H9 (cell line): ENCODE results near the gene ZNF385B. TPM values are rescaled to one million over a fixed set of nuclear protein-coding genes. Genes with fewer than 3 reads are reported as not detected.

Source experiments
- DNase-seq: peaks from one replicate; pipeline ENCODE4 v3.0.0-alpha.2; 2017
- H2AFZ ChIP-seq: one replicate; pipeline ENCODE4 v1.6.1; 2013; ENCODE audit warnings: mild to moderate bottlenecking, low read length, control low read depth, moderate library complexity
- H2AK5ac ChIP-seq: 2 replicates; pipeline ENCODE4 v1.6.1; 2013; ENCODE audit warnings: low read length, control low read depth, mixed read lengths; ENCODE audit not compliant: insufficient read length
- H2BK120ac ChIP-seq: one replicate; pipeline ENCODE4 v1.6.1; 2013; ENCODE audit warnings: low read depth, mild to moderate bottlenecking, low read length, control low read depth, inconsistent platforms; ENCODE audit not compliant: poor library complexity, severe bottlenecking
- H2BK12ac ChIP-seq: 2 replicates; pipeline ENCODE4 v1.6.1; 2013; ENCODE audit warnings: low read length, control low read depth, mixed read lengths, low read depth; ENCODE audit not compliant: insufficient read length
- H2BK15ac ChIP-seq: 2 replicates; pipeline ENCODE4 v1.6.1; 2013; ENCODE audit warnings: low read depth, low read length, control low read depth
- H2BK20ac ChIP-seq: one replicate; pipeline ENCODE4 v1.6.1; 2013; ENCODE audit warnings: low read depth, mild to moderate bottlenecking, low read length, control low read depth, inconsistent platforms; ENCODE audit not compliant: poor library complexity, severe bottlenecking
- H2BK5ac ChIP-seq: 2 replicates; pipeline ENCODE4 v1.6.1; 2013; ENCODE audit warnings: low read length, control low read depth, mixed read lengths; ENCODE audit not compliant: insufficient read length
- H3K14ac ChIP-seq: 2 replicates; pipeline ENCODE4 v1.6.1; 2013; ENCODE audit warnings: low read length, control low read depth; ENCODE audit not compliant: insufficient read depth
- H3K18ac ChIP-seq: 2 replicates; pipeline ENCODE4 v1.6.1; 2013; ENCODE audit warnings: low read depth, mild to moderate bottlenecking, mixed read lengths, low read length, control low read depth; ENCODE audit not compliant: insufficient read length
- H3K23ac ChIP-seq: 2 replicates; pipeline ENCODE4 v1.6.1; 2013; ENCODE audit warnings: low read length, control low read depth, mixed read lengths, low read depth; ENCODE audit not compliant: insufficient read length
- H3K23me2 ChIP-seq: 2 replicates; pipeline ENCODE4 v1.6.1; 2013; ENCODE audit warnings: low read depth, mild to moderate bottlenecking, mixed read lengths, low read length, control low read depth; ENCODE audit not compliant: insufficient read length, poor library complexity, severe bottlenecking
- H3K27ac ChIP-seq: 2 replicates; pipeline ENCODE4 v1.5.1; 2013; ENCODE audit warnings: low read length, control low read depth, mixed read lengths, low read depth; ENCODE audit not compliant: insufficient read length
- H3K27me3 ChIP-seq: 2 replicates; pipeline ENCODE4 v1.6.1; 2013; ENCODE audit warnings: low read length, control low read depth, inconsistent platforms; ENCODE audit not compliant: insufficient read depth
- H3K4ac ChIP-seq: 2 replicates; pipeline ENCODE4 v1.6.1; 2013; ENCODE audit warnings: low read depth, mild to moderate bottlenecking, control low read depth, inconsistent platforms, low read length, moderate library complexity
- H3K4me1 ChIP-seq: 2 replicates; pipeline ENCODE4 v1.6.1; 2013; ENCODE audit warnings: low read length, control low read depth, inconsistent platforms; ENCODE audit not compliant: insufficient read depth
- H3K4me2 ChIP-seq: 2 replicates; pipeline ENCODE4 v1.6.1; 2013; ENCODE audit warnings: low read length, control low read depth, mixed read lengths; ENCODE audit not compliant: insufficient read length, insufficient read depth
- H3K56ac ChIP-seq: 2 replicates; pipeline ENCODE4 v1.6.1; 2013; ENCODE audit warnings: low read depth, mild to moderate bottlenecking, mixed read lengths, low read length, control low read depth; ENCODE audit not compliant: insufficient read length
- H3K79me1 ChIP-seq: 2 replicates; pipeline ENCODE4 v1.6.1; 2013; ENCODE audit warnings: low read depth, mild to moderate bottlenecking, moderate library complexity, low read length, control low read depth, inconsistent platforms; ENCODE audit not compliant: insufficient read depth, poor library complexity, severe bottlenecking
- H3K79me2 ChIP-seq: 2 replicates; pipeline ENCODE4 v1.6.1; 2013; ENCODE audit warnings: low read length, control low read depth, inconsistent platforms; ENCODE audit not compliant: insufficient read depth
- H3K9ac ChIP-seq: 2 replicates; pipeline ENCODE4 v1.6.1; 2013; ENCODE audit warnings: low read length, control low read depth, mixed read lengths; ENCODE audit not compliant: insufficient read length; ENCODE audit errors: extremely low read depth
- H3K9me3 ChIP-seq: one replicate; pipeline ENCODE4 v1.6.1; 2013; ENCODE audit warnings: low read depth, low read length, inconsistent platforms; ENCODE audit not compliant: control insufficient read depth
- H3T11ph ChIP-seq: one replicate; pipeline ENCODE4 v1.6.1; 2013; ENCODE audit warnings: mild to moderate bottlenecking, low read length, control low read depth, inconsistent platforms
- H4K20me1 ChIP-seq: one replicate; pipeline ENCODE4 v1.6.1; 2013; ENCODE audit not compliant: control insufficient read depth, insufficient read length, insufficient read depth
- H4K5ac ChIP-seq: 2 replicates; pipeline ENCODE4 v1.6.1; 2013; ENCODE audit warnings: low read depth, mild to moderate bottlenecking, mixed read lengths, low read length, control low read depth; ENCODE audit not compliant: insufficient read length
- H4K8ac ChIP-seq: replicated peaks from 2 replicates; pipeline ENCODE4 v1.6.1; 2013; ENCODE audit warnings: low read length, control low read depth, mixed read lengths, low read depth; ENCODE audit not compliant: insufficient read length
- H4K91ac ChIP-seq: 2 replicates; pipeline ENCODE4 v1.6.1; 2013; ENCODE audit warnings: low read depth, mild to moderate bottlenecking, moderate library complexity, mixed read lengths, low read length, control low read depth; ENCODE audit not compliant: insufficient read length
- H3K27ac Mint-ChIP-seq, 3 experiments: 2 replicates in 2 of 3; 3 replicates in 1 of 3; pipeline ENCODE4 v1.8.0; 2020 to 2021; ENCODE audit warnings: mixed read lengths in 3 of 3, mild to moderate bottlenecking in 1 of 3, moderate library complexity in 1 of 3
- H3K27me3 Mint-ChIP-seq: 2 replicates; pipeline ENCODE4 v1.8.0; 2021; ENCODE audit warnings: low read depth, mild to moderate bottlenecking, moderate library complexity, mixed read lengths
- H3K36me3 Mint-ChIP-seq, 3 experiments: 2 replicates in 2 of 3; 3 replicates in 1 of 3; pipeline ENCODE4 v1.8.0; 2020 to 2021; ENCODE audit warnings: low read depth in 3 of 3, mixed read lengths in 3 of 3; ENCODE audit not compliant: insufficient read depth in 1 of 3
- H3K4me1 Mint-ChIP-seq, 2 experiments: 2 replicates each; pipeline ENCODE4 v1.8.0; 2020; ENCODE audit warnings: mixed read lengths in 2 of 2
- H3K4me3 Mint-ChIP-seq, 2 experiments: 2 replicates in 1 of 2; 3 replicates in 1 of 2; pipeline ENCODE4 v1.8.0; 2020 to 2021; ENCODE audit warnings: mild to moderate bottlenecking in 2 of 2, mixed read lengths in 2 of 2, moderate library complexity in 1 of 2
- H3K9me3 Mint-ChIP-seq, 2 experiments: 2 replicates in 1 of 2; 3 replicates in 1 of 2; pipeline ENCODE4 v1.8.0; 2020; ENCODE audit warnings: mild to moderate bottlenecking in 2 of 2, mixed read lengths in 2 of 2, moderate library complexity in 1 of 2
- WGBS: extraction: QIAGEN DNeasy Blood & Tissue Kit; methylation state at CpG from one replicate; pipeline ENCODE4 v1.1.7; 2013; ENCODE audit warnings: missing lambda C conversion rate, low lambda C conversion rate, mixed read lengths; ENCODE audit not compliant: insufficient read length; ENCODE audit errors: extremely low coverage; 5-methylcytosine and 5-hydroxymethylcytosine counted together
- total RNA-seq: library from RNA; stranded (reverse); gene quantifications from 2 replicates; pipeline ENCODE4 v1.2.1, GENCODE V29; 2021
- TF ChIP-seq, protein P1 (sequence below): fragments of 200-600 bp; sonication (generic); conservative IDR thresholded peaks from 3 replicates; pipeline ENCODE4 v1.8.0; 2021; ENCODE audit warnings: antibody characterized with exemption, mild to moderate bottlenecking

The ZNF385B gene
- total RNA-seq, 1 experiment from 2014 or later: 2.1 TPM

DNA sequence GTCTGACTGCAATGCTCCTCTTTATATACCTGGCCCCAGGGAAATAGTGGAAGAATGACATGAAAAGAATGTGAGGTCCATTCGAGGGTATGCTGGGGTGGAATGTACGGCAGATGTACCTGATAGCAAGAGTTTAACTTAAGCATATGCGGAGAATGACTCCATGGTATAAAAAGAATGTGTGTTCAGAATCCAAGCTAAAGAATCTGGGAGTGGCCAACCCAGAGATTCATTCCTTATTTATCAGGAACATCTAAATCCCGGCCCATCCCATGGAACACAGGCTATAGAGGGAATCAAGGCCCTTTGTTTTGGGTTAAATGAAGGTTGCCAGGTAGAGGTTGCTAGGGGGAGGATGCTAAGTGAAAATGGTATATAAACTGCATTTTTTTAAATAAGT is 150.0 kb downstream of the ZNF385B start:
- H3K4ac ChIP-seq: no peak overlapping the region
- no peaks in the 10 kb centered on the region; a peak in 1 of 5 replicates for H3K9me3 Mint-ChIP-seq

More for the DNA sequence above, 150.0 kb downstream of the ZNF385B start:
- Histone ChIP-seq H4K8ac (no peak overlapping the region), H3K56ac (no peak overlapping the region), H3K4me2 (no peak overlapping the region), H2BK120ac (no peak overlapping the region), H3K23ac (no peak overlapping the region), H3K27me3 (no peaks in the 10 kb centered on the region), H2AFZ (no peak overlapping the region), H2AK5ac (no peak overlapping the region), H3T11ph (no peak overlapping the region), H3K79me2 (no peaks in the 10 kb centered on the region), H3K27ac (no peak overlapping the region), H3K9ac (no peak overlapping the region), H3K4me1 (no peaks in the 10 kb centered on the region), H2BK5ac (no peak overlapping the region), H4K20me1 (no peaks in the 10 kb centered on the region), H2BK15ac (no peak overlapping the region), H3K14ac (no peak overlapping the region), H3K23me2 (no peaks in the 10 kb centered on the region), H3K18ac (no peak overlapping the region), H4K91ac (no peak overlapping the region), H2BK20ac (no peak overlapping the region), H4K5ac (no peak overlapping the region), H2BK12ac (no peak overlapping the region), H3K9me3 (no peaks in the 10 kb centered on the region), H3K79me1 (no peaks in the 10 kb centered on the region)
- TF ChIP-seq, protein P1, sequence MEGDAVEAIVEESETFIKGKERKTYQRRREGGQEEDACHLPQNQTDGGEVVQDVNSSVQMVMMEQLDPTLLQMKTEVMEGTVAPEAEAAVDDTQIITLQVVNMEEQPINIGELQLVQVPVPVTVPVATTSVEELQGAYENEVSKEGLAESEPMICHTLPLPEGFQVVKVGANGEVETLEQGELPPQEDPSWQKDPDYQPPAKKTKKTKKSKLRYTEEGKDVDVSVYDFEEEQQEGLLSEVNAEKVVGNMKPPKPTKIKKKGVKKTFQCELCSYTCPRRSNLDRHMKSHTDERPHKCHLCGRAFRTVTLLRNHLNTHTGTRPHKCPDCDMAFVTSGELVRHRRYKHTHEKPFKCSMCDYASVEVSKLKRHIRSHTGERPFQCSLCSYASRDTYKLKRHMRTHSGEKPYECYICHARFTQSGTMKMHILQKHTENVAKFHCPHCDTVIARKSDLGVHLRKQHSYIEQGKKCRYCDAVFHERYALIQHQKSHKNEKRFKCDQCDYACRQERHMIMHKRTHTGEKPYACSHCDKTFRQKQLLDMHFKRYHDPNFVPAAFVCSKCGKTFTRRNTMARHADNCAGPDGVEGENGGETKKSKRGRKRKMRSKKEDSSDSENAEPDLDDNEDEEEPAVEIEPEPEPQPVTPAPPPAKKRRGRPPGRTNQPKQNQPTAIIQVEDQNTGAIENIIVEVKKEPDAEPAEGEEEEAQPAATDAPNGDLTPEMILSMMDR: no peak
- peaks cover 6 to 8% of the 10 kb centered on the region in 2 experiments for H3K4me1 Mint-ChIP-seq
- H3K27ac Mint-ChIP-seq: no peak overlapping the region
- DNase-seq: no peak
- WGBS: no CpG with 5 or more reads among the region's 4 CpGs
- H3K36me3 Mint-ChIP-seq: no peaks in the 10 kb centered on the region
- H3K4me3 Mint-ChIP-seq: no peak overlapping the region
- H3K27me3 Mint-ChIP-seq: no peaks in the 10 kb centered on the region
